ENCODE measurements around the gene IFT27.

Gene IFT27

DNA sequence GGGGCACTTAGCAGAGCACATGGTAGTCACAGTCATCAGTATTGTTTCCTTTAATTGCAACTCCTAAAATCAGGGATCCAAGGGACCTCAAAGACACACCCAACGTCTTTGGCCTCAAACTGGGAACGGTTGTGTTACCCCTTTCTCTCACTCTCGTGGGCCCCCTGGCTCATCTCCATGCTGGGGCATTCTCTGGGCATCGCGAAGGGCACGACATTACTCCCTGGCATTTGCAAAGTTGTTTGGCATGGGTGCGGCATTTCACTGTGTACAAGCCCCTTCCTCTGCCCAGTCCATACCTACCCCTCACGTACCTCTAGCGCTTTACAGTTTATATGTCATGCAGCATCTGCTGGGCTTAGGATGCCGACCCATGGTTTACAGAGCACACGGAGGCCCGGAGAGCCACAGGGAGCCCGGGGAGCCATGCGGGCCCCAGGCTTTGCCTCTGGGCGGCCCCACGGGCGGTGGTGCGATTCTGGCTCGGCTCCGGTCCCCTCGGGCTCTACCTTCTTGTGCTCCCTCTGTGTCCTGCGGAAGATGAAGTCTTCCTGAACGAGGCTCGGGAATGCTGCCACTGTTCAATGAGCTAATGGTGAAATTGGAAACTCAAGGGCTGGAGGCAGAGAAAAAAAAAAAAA, 50.4 kb downstream of the IFT27 start:
- no peak for DNase-seq (ENCODE audit: low read depth, low spot score)

DNA sequence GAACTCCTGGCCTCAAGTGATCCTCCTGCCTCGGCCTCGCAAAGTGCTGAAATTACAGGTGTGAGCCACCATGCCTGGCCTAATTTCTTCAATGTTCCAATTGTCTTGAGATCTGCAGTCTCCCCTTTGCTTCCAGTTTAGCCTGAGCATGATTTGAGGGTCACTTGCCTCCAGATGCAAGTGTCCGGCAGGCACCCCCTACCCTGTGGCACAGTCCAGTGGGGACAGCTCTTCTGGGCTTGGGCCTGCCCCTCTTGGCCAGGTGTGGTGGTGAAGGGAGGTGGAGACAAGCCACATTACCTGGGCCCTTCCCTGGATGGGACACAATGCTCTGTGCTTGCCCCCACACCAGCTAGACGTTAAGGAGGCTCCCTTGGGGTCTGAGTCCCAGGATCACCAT, 51.1 kb downstream of the IFT27 start:
- DNase-seq (ENCODE audit: low read depth, low spot score), result no peak

DNA sequence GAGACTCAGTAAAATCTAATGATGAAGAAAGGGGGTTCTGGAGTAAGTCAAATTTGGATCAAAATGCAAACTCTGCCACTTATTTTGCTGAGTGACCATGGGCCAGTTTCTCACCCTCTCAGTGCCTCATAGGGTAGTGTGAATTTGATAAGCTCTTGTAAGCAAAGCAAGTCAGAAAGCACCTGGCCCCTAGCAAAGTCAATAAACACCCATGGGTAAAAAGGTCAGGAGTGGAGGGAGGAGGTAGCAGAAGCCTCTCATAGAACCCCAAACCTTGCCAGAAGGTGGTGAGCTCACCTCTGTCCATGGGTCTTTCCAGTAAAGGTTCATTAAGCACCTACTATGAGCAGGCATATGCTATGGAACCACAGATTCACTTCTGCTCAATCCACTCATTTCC, 53.9 kb downstream of the IFT27 start:
- DNase-seq (ENCODE audit: low read depth, low spot score), result no peak

DNA sequence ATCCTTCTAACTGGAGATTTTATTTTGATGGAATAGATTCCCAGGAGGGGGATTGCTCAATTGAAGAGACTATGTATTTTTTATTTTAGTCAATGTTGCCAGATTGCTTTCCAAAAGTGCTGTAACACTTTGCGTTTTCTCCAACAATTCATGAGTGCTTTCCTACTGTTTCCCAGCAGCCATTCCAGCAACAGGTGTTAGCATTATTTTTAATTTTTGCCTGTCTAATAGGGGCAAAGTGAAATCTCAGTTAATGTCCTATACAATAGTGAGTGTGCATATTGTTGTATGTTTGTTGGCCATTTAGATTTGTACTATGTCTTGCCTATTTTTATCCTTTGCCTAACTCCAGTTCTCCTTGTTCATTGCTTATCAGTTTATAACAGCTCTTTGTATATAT, 60.3 kb downstream of the IFT27 start:
- no peak for DNase-seq (ENCODE audit: low read depth, low spot score)

DNA sequence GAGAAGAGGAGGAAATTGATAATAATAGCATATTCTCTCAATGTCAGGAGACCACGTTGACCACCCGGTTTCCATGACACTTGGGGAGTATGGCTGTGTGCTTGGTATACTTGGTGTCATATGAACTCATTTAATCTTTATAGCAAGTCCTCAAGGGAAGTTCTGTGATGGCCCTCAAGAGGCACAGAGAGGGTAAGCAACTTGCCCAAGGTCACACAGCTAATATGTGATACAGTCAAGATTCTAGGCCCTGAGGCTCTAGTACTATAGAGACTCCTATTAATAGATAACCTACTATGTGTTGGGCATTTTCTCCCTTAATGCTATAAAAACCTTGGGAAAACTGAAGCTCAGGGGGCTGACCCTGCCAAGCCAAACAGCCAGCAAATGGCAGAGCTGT, 61.8 kb downstream of the IFT27 start:
- DNase-seq (ENCODE audit: low read depth, low spot score), result no peak

DNA sequence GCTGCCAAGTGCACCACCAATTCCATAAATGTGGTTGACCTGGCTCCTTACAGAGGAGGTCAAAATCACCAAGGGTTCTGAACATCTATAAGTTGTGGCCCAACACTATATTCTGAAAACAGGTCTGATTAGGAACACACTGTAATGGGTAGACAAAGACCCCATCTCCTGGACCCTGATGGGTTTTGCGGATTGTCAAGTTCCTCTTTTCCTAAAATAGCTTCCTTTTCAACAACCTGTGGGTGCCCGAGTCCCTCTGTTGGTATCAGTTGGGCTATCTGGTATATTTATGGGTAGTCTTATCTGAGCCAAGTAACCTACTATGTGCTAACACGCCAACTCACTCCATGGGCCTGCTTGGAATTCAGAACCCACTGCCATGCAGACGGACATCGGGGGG, 62.5 kb downstream of the IFT27 start:
- DNase-seq (ENCODE audit: low read depth, low spot score), result no peak

Data from activated CD4-positive, CD25-positive, alpha-beta regulatory T cell treated with anti-CD3 and anti-CD28 coated beads, Interleukin-2, amount 50 U/mL, for 16 hours (primary cell).